ENCODE data around the gene MYO10.

Gene MYO10

DNA sequence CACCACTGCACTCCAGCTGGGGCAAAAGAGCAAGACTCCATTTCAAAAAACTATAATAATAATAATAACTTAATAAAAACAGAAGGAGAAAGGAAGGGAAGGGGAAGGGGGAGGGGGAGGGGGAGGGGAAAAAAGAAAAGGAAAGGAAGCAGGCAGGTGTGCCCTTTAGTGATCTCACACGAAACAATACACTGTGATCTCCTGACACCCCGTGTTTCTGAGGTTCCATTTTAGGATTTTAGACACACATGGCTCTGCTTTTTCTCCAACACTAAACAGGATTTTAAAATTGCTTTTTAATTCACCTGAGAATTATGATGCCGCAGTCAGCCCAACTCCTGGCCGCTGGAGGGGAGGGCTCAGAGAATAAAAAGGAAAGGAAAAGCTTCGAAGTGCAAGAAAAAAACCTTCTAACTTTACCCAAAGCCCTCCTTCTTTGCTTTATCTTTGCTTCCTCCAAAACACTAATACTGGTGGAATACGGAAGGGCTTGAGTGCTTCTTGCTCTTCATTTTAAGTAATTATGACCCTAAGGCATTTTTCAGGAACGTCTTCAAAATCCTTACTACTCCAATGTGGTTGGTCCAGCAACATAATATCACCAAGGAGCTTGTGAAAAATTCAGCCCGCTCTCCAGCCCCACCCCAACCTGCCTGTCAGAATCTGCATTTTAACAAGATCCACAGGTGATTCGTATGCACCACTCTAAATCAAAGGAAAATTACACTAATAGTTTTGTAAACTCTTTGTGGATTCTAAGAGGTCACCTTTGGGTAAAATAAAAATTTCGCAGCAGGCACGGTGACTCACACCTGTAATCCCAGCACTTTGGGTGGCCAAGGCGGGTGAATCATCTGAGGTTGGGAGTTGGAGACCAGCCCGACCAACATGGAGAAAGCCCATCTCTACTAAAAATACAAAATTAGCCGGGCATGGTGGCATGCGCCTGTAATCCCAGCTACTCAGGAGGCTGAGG lies 66.0 kb downstream of the MYO10 start (continued):
- TF ChIP-seq, protein P1, sequence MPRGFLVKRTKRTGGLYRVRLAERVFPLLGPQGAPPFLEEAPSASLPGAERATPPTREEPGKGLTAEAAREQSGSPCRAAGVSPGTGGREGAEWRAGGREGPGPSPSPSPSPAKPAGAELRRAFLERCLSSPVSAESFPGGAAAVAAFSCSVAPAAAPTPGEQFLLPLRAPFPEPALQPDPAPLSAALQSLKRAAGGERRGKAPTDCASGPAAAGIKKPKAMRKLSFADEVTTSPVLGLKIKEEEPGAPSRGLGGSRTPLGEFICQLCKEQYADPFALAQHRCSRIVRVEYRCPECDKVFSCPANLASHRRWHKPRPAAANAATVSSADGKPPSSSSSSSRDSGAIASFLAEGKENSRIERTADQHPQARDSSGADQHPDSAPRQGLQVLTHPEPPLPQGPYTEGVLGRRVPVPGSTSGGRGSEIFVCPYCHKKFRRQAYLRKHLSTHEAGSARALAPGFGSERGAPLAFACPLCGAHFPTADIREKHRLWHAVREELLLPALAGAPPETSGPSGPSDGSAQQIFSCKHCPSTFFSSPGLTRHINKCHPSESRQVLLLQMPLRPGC (tag by site-specific recombination; IDR thresholded peaks at IDR 0.05): 0 out of 2 replicates have a peak, but pooled peaks have one; percentile 69
- TF ChIP-seq ZNF510 (tag by site-specific recombination; IDR thresholded peaks at IDR 0.05; ENCODE audit: insufficient replicate concordance): no peak
- no peak for TF ChIP-seq ZNF670 (tag by site-specific recombination; IDR thresholded peaks at IDR 0.05; ENCODE audit: low read depth)
- TF ChIP-seq GLI4 (tag by site-specific recombination; IDR thresholded peaks at IDR 0.05): no peak; the same call in 1 of the 2 replicates
- TF ChIP-seq, protein P2, sequence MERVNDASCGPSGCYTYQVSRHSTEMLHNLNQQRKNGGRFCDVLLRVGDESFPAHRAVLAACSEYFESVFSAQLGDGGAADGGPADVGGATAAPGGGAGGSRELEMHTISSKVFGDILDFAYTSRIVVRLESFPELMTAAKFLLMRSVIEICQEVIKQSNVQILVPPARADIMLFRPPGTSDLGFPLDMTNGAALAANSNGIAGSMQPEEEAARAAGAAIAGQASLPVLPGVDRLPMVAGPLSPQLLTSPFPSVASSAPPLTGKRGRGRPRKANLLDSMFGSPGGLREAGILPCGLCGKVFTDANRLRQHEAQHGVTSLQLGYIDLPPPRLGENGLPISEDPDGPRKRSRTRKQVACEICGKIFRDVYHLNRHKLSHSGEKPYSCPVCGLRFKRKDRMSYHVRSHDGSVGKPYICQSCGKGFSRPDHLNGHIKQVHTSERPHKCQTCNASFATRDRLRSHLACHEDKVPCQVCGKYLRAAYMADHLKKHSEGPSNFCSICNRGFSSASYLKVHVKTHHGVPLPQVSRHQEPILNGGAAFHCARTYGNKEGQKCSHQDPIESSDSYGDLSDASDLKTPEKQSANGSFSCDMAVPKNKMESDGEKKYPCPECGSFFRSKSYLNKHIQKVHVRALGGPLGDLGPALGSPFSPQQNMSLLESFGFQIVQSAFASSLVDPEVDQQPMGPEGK (tag by site-specific recombination; IDR thresholded peaks at IDR 0.05): no peak
- no peak for TF ChIP-seq ZNF324 (tag by site-specific recombination; IDR thresholded peaks at IDR 0.05)
- no peak for TF ChIP-seq GFI1B (tag by site-specific recombination; IDR thresholded peaks at IDR 0.05)
- TF ChIP-seq ZNF350 (tag by site-specific recombination; IDR thresholded peaks at IDR 0.05): no peak
- 0 out of 2 replicates have a peak, but pooled peaks have one; percentile 9 for TF ChIP-seq ZNF843 (tag by site-specific recombination; IDR thresholded peaks at IDR 0.05)
- no peak for TF ChIP-seq ZNF624 (tag by site-specific recombination; IDR thresholded peaks at IDR 0.05)

DNA sequence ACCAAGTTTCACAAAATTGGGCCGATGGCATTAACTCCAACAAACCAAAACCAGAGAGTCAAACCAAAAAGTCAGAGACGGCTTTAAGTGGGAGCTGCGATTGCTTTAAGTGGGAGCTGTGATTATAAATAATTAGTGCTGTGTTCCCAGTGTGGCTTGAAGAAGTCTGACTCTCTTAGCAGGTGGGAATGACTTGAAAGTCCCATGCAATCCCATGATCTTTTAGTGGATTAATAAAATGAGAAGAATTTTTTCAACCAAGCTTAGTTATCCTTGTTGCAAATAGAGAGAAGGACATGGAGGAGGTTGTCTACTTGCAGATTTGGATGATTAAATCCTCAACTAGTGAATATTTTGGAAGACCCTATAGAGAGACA lies 68.5 kb downstream of the MYO10 start:
- peaks cover 0 to 3% of the 10 kb centered on the region in 2 experiments; a peak in 1 of 3 replicates for H3K36me3 ChIP-seq (ENCODE audit: control insufficient read depth in 2 of 2, insufficient read depth in 1 of 2, low read length in 2 of 2)
- no peak overlapping the region for H3K27ac ChIP-seq (ENCODE audit: extremely low read depth, low read depth, low read length)
- no peaks in the 10 kb centered on the region for H3K9me3 ChIP-seq (ENCODE audit: control insufficient read depth, insufficient read depth, low read depth, low read length)
- POLR2A ChIA-PET: no interaction called here
- peaks cover 21% of the 10 kb centered on the region for H3K4me1 ChIP-seq (ENCODE audit: control insufficient read depth, insufficient read depth, low read length)
- CTCF ChIA-PET: interaction anchor here (1.1 kb wide), 1 partner anchor 76 kb away, joined by 4 read pairs; no protein-coding TSS in a partner anchor
- H3K4me3 ChIP-seq (ENCODE audit: low read depth, low read length): no peak overlapping the region
- TF ChIP-seq ZNF302 (tag by site-specific recombination; IDR thresholded peaks at IDR 0.05; ENCODE audit: low read depth) (no peak), ZXDB (tag by site-specific recombination; IDR thresholded peaks at IDR 0.05) (no peak), ZNF48 (tag by site-specific recombination; IDR thresholded peaks at IDR 0.05) (no peak), WT1 (tag by site-specific recombination; IDR thresholded peaks at IDR 0.05) (no peak), ZNF266 (tag by site-specific recombination; IDR thresholded peaks at IDR 0.05; ENCODE audit: low read depth) (no peak), ZNF24 (tag by site-specific recombination; IDR thresholded peaks at IDR 0.05) (no peak), GLIS1 (tag by site-specific recombination; IDR thresholded peaks at IDR 0.05) (no peak), ZNF416 (tag by site-specific recombination; IDR thresholded peaks at IDR 0.05) (no peak), SCRT2 (tag by site-specific recombination; IDR thresholded peaks at IDR 0.05) (no peak)
- TF ChIP-seq, protein P3, sequence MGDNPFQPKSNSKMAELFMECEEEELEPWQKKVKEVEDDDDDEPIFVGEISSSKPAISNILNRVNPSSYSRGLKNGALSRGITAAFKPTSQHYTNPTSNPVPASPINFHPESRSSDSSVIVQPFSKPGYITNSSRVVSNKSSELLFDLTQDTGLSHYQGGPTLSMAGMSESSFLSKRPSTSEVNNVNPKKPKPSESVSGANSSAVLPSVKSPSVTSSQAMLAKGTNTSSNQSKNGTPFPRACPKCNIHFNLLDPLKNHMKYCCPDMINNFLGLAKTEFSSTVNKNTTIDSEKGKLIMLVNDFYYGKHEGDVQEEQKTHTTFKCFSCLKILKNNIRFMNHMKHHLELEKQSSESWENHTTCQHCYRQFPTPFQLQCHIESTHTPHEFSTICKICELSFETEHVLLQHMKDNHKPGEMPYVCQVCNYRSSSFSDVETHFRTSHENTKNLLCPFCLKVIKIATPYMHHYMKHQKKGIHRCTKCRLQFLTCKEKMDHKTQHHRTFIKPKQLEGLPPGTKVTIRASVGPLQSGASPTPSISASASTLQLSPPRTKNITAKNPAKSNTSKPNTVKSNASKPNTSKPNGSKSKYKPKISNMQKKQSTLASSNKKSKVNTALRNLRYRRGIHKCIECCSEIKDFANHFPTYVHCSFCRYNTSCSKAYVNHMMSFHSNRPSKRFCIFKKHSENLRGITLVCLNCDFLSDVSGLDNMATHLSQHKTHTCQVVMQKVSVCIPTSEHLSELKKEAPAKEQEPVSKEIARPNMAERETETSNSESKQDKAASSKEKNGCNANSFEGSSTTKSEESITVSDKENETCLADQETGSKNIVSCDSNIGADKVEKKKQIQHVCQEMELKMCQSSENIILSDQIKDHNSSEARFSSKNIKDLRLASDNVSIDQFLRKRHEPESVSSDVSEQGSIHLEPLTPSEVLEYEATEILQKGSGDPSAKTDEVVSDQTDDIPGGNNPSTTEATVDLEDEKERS (tag by site-specific recombination; IDR thresholded peaks at IDR 0.05): no peak
- TF ChIP-seq, protein P4, sequence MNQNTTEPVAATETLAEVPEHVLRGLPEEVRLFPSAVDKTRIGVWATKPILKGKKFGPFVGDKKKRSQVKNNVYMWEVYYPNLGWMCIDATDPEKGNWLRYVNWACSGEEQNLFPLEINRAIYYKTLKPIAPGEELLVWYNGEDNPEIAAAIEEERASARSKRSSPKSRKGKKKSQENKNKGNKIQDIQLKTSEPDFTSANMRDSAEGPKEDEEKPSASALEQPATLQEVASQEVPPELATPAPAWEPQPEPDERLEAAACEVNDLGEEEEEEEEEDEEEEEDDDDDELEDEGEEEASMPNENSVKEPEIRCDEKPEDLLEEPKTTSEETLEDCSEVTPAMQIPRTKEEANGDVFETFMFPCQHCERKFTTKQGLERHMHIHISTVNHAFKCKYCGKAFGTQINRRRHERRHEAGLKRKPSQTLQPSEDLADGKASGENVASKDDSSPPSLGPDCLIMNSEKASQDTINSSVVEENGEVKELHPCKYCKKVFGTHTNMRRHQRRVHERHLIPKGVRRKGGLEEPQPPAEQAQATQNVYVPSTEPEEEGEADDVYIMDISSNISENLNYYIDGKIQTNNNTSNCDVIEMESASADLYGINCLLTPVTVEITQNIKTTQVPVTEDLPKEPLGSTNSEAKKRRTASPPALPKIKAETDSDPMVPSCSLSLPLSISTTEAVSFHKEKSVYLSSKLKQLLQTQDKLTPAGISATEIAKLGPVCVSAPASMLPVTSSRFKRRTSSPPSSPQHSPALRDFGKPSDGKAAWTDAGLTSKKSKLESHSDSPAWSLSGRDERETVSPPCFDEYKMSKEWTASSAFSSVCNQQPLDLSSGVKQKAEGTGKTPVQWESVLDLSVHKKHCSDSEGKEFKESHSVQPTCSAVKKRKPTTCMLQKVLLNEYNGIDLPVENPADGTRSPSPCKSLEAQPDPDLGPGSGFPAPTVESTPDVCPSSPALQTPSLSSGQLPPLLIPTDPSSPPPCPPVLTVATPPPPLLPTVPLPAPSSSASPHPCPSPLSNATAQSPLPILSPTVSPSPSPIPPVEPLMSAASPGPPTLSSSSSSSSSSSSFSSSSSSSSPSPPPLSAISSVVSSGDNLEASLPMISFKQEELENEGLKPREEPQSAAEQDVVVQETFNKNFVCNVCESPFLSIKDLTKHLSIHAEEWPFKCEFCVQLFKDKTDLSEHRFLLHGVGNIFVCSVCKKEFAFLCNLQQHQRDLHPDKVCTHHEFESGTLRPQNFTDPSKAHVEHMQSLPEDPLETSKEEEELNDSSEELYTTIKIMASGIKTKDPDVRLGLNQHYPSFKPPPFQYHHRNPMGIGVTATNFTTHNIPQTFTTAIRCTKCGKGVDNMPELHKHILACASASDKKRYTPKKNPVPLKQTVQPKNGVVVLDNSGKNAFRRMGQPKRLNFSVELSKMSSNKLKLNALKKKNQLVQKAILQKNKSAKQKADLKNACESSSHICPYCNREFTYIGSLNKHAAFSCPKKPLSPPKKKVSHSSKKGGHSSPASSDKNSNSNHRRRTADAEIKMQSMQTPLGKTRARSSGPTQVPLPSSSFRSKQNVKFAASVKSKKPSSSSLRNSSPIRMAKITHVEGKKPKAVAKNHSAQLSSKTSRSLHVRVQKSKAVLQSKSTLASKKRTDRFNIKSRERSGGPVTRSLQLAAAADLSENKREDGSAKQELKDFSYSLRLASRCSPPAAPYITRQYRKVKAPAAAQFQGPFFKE (tag by site-specific recombination; IDR thresholded peaks at IDR 0.05; ENCODE audit: borderline replicate concordance): no peak
- TF ChIP-seq, protein P5, sequence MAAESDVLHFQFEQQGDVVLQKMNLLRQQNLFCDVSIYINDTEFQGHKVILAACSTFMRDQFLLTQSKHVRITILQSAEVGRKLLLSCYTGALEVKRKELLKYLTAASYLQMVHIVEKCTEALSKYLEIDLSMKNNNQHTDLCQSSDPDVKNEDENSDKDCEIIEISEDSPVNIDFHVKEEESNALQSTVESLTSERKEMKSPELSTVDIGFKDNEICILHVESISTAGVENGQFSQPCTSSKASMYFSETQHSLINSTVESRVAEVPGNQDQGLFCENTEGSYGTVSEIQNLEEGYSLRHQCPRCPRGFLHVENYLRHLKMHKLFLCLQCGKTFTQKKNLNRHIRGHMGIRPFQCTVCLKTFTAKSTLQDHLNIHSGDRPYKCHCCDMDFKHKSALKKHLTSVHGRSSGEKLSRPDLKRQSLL (tag by site-specific recombination; IDR thresholded peaks at IDR 0.05): no peak
